Measurements from ENCODE around the gene WNT2. TPM values are rescaled to one million over a fixed set of nuclear protein-coding genes. Genes with fewer than 3 reads are reported as not detected.

WNT2 gene
- total and polyA plus RNA-seq, 5 experiments from 2014 or later: not detected

- H3K9me3 Mint-ChIP-seq: no peaks in the 10 kb centered on the region
- POLR2A ChIA-PET: no interaction called here
- no peak overlapping the region for H3K27ac Mint-ChIP-seq
- no peaks in the 10 kb centered on the region for H3K4me1 Mint-ChIP-seq
- H3K36me3 Mint-ChIP-seq: no peaks in the 10 kb centered on the region
- no peak overlapping the region for H3K4me3 Mint-ChIP-seq
- no peak for DNase-seq
- ATAC-seq: no peak
- peaks cover 0 to 17% (median 3%) of the 10 kb centered on the region in 5 donors for H3K27me3 Mint-ChIP-seq
These were observed 37.0 kb downstream of the WNT2 start for GRCh38 chr7:117285826-117286225.

GRCh38 chr7:117284692-117285091, 38.2 kb downstream of the WNT2 start:
- no peak overlapping the region for H3K4me3 Mint-ChIP-seq
- H3K27me3 Mint-ChIP-seq: peaks cover 0 to 18% (median 6%) of the 10 kb centered on the region in 5 donors
- peaks cover 0 to 2% (median 0%) of the 10 kb centered on the region in 4 donors for H3K4me1 Mint-ChIP-seq
- no peak for DNase-seq
- no peak overlapping the region for H3K27ac Mint-ChIP-seq
- POLR2A ChIA-PET: no interaction called here
- H3K36me3 Mint-ChIP-seq: no peaks in the 10 kb centered on the region
- no peak for ATAC-seq
- no peaks in the 10 kb centered on the region for H3K9me3 Mint-ChIP-seq

- Mint-ChIP-seq H3K4me3 (no peak overlapping the region), H3K36me3 (no peaks in the 10 kb centered on the region), H3K9me3 (no peaks in the 10 kb centered on the region), H3K27me3 (peaks cover 0 to 18% (median 9%) of the 10 kb centered on the region in 5 donors), H3K27ac (no peak overlapping the region), H3K4me1 (peaks cover 0 to 2% (median 0%) of the 10 kb centered on the region in 4 donors)
- POLR2A ChIA-PET: no interaction called here
- no peak for DNase-seq
- ATAC-seq: no peak
These were observed 39.1 kb downstream of the WNT2 start for GRCh38 chr7:117283779-117284178.

GRCh38 chr7:117283371-117283770, 39.5 kb downstream of the WNT2 start:
- Mint-ChIP-seq H3K27me3 (peaks cover 0 to 18% (median 11%) of the 10 kb centered on the region in 5 donors), H3K9me3 (no peaks in the 10 kb centered on the region), H3K36me3 (no peaks in the 10 kb centered on the region), H3K4me1 (peaks cover 0 to 2% (median 0%) of the 10 kb centered on the region in 4 donors), H3K27ac (no peak overlapping the region), H3K4me3 (no peak overlapping the region)
- ATAC-seq (no peak), DNase-seq (no peak)
- POLR2A ChIA-PET: no interaction called here

GRCh38 chr7:117282239-117282812, 40.5 kb downstream of the WNT2 start:
- Mint-ChIP-seq H3K4me3 (no peak overlapping the region), H3K4me1 (peaks cover 0 to 2% (median 0%) of the 10 kb centered on the region in 4 donors), H3K36me3 (no peaks in the 10 kb centered on the region), H3K27me3 (peaks cover 0 to 18% (median 11%) of the 10 kb centered on the region in 5 donors), H3K9me3 (no peaks in the 10 kb centered on the region), H3K27ac (no peak overlapping the region)
- DNase-seq (no peak), ATAC-seq (no peak)
- POLR2A ChIA-PET: no interaction called here

GRCh38 chr7:117281562-117281961, 41.3 kb downstream of the WNT2 start:
- POLR2A ChIA-PET: no interaction called here
- H3K4me3 Mint-ChIP-seq: no peak overlapping the region
- H3K36me3 Mint-ChIP-seq: no peaks in the 10 kb centered on the region
- no peak for ATAC-seq
- H3K27ac Mint-ChIP-seq: no peak overlapping the region
- H3K27me3 Mint-ChIP-seq: peaks cover 0 to 22% (median 11%) of the 10 kb centered on the region in 5 donors
- no peaks in the 10 kb centered on the region for H3K9me3 Mint-ChIP-seq
- DNase-seq: no peak
- peaks cover 0 to 2% (median 0%) of the 10 kb centered on the region in 4 donors for H3K4me1 Mint-ChIP-seq

- H3K4me3 Mint-ChIP-seq: no peak overlapping the region
- ATAC-seq (no peak), DNase-seq (no peak)
- H3K4me1 Mint-ChIP-seq: peaks cover 0 to 2% (median 0%) of the 10 kb centered on the region in 4 donors
- H3K36me3 Mint-ChIP-seq: no peaks in the 10 kb centered on the region
- H3K27me3 Mint-ChIP-seq: peaks cover 2 to 22% (median 15%) of the 10 kb centered on the region in 5 donors
- H3K27ac Mint-ChIP-seq: no peak overlapping the region
- H3K9me3 Mint-ChIP-seq: no peaks in the 10 kb centered on the region
- POLR2A ChIA-PET: no interaction called here
These were observed 42.8 kb downstream of the WNT2 start for GRCh38 chr7:117279931-117280557.

- no peaks in the 10 kb centered on the region for H3K9me3 Mint-ChIP-seq
- no peak overlapping the region for H3K4me3 Mint-ChIP-seq
- DNase-seq (no peak), ATAC-seq (no peak)
- peaks cover 5 to 27% (median 18%) of the 10 kb centered on the region in 5 donors for H3K27me3 Mint-ChIP-seq
- no peak overlapping the region for H3K27ac Mint-ChIP-seq
- peaks cover 0 to 2% (median 0%) of the 10 kb centered on the region in 4 donors for H3K4me1 Mint-ChIP-seq
- POLR2A ChIA-PET: no interaction called here
- no peaks in the 10 kb centered on the region for H3K36me3 Mint-ChIP-seq
These were observed 43.7 kb downstream of the WNT2 start for GRCh38 chr7:117279203-117279602.

- H3K4me3 Mint-ChIP-seq: no peak overlapping the region
- peaks cover 0 to 2% (median 0%) of the 10 kb centered on the region in 4 donors for H3K4me1 Mint-ChIP-seq
These were observed 44.8 kb downstream of the WNT2 start for GRCh38 chr7:117278040-117278439.

GRCh38 chr7:117277576-117277975, 45.3 kb downstream of the WNT2 start:
- ATAC-seq (no peak), DNase-seq (no peak)
- no peak overlapping the region for H3K4me3 Mint-ChIP-seq
- POLR2A ChIA-PET: no interaction called here
- no peak overlapping the region for H3K27ac Mint-ChIP-seq
- H3K9me3 Mint-ChIP-seq: no peaks in the 10 kb centered on the region
- H3K4me1 Mint-ChIP-seq: peaks cover 0 to 2% (median 0%) of the 10 kb centered on the region in 4 donors
- H3K27me3 Mint-ChIP-seq: peaks cover 5 to 27% (median 18%) of the 10 kb centered on the region in 5 donors
- no peaks in the 10 kb centered on the region for H3K36me3 Mint-ChIP-seq

More at GRCh38 chr7:117278040-117278439, 44.8 kb downstream of the WNT2 start:
- Mint-ChIP-seq H3K9me3 (no peaks in the 10 kb centered on the region), H3K27me3 (peaks cover 5 to 27% (median 18%) of the 10 kb centered on the region in 5 donors), H3K36me3 (no peaks in the 10 kb centered on the region), H3K27ac (no peak overlapping the region)
- POLR2A ChIA-PET: no interaction called here
- DNase-seq (no peak), ATAC-seq (no peak)

- no peak for ATAC-seq
- no peak for DNase-seq
- POLR2A ChIA-PET: no interaction called here
- Mint-ChIP-seq H3K4me3 (no peak overlapping the region), H3K36me3 (no peaks in the 10 kb centered on the region), H3K27ac (no peak overlapping the region), H3K27me3 (peaks cover 5 to 27% (median 21%) of the 10 kb centered on the region in 5 donors), H3K4me1 (peaks cover 0 to 2% (median 0%) of the 10 kb centered on the region in 4 donors), H3K9me3 (no peaks in the 10 kb centered on the region)
These were observed 47.9 kb downstream of the WNT2 start for GRCh38 chr7:117274951-117275350.

- no peak for DNase-seq
- Mint-ChIP-seq H3K36me3 (no peaks in the 10 kb centered on the region), H3K4me3 (no peak overlapping the region), H3K27me3 (peaks cover 3 to 22% (median 17%) of the 10 kb centered on the region in 5 donors), H3K9me3 (no peaks in the 10 kb centered on the region), H3K27ac (no peak overlapping the region), H3K4me1 (no peaks in the 10 kb centered on the region)
- POLR2A ChIA-PET: no interaction called here
- ATAC-seq: no peak
These were observed 49.0 kb downstream of the WNT2 start for GRCh38 chr7:117273814-117274225.

GRCh38 chr7:117273325-117273724, 49.5 kb downstream of the WNT2 start:
- Mint-ChIP-seq H3K27ac (no peak overlapping the region), H3K4me1 (no peaks in the 10 kb centered on the region), H3K9me3 (no peaks in the 10 kb centered on the region), H3K36me3 (no peaks in the 10 kb centered on the region), H3K27me3 (peaks cover 3 to 20% (median 17%) of the 10 kb centered on the region in 5 donors), H3K4me3 (no peak overlapping the region)
- no peak for ATAC-seq
- no peak for DNase-seq
- POLR2A ChIA-PET: no interaction called here
